ENCODE measurements around the gene SETBP1.

Gene SETBP1

DNA sequence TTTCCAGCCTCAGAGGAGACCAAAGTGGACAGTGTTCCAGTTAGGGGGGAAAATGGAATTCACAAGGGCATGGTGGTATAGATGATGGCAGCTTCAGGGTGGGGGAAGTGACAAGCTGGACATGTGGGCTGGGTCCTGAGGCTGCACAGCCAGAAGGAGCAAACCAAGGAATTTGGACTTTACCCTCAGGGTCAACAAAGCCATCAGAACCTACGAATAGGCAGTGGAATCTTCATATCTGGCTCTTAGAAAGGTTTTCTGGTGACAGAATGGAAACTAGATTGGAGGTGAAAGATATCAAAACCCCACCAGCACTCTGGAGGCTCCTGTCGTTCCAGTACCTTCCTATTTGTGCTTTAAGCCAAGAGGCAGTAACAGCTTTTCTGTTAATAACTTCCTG is 127.1 kb downstream of the SETBP1 start:
- H3K27me3 ChIP-seq (replicated peaks; ENCODE audit: control insufficient read depth, insufficient read depth, low read length): no peaks in the 10 kb centered on the region
- peaks cover 4% of the 10 kb centered on the region for H3K36me3 ChIP-seq (ENCODE audit: control insufficient read depth, insufficient read depth, low read length, severe bottlenecking)
- no peak overlapping the region for H3K4me3 ChIP-seq (ENCODE audit: low read length)
- no peak for DNase-seq (ENCODE audit: low read depth)
- H3K9ac ChIP-seq (ENCODE audit: low read length): no peak overlapping the region
- H3K4me1 ChIP-seq (ENCODE audit: control insufficient read depth, insufficient read depth, low read length): peaks cover 21% of the 10 kb centered on the region
- no peaks in the 10 kb centered on the region for H3K9me3 ChIP-seq (ENCODE audit: control insufficient read depth, low read length)

DNA sequence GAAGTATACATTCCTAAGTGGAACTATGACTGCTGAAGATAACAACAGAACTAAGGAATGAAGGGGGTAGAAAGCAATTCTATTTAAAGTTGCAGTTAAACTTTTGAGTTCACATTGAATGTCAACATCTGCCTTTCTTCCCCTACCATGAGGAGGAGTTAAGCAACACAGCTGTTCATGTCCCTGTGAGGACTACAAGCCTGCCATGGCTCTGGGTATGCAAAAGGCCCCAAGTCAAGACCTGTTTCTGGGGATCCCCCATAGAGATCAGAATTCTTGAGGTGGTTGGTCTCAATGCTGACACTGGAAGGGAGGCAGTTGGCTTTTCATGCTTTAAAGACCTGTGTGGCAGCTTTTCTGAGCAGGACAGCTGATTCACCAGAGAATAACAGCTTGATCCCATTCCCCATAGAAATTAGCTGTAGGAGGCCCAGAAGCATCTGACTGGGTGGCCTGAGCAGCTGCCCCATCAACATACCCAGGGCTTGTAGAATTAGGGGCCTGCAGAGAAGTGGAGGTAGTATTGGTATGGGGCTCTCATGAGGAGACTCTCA is 131.0 kb downstream of the SETBP1 start:
- H3K36me3 ChIP-seq (ENCODE audit: control insufficient read depth, insufficient read depth, low read length, severe bottlenecking): peaks cover 4% of the 10 kb centered on the region
- no peak for DNase-seq (ENCODE audit: low read depth)
- no peaks in the 10 kb centered on the region for H3K9me3 ChIP-seq (ENCODE audit: control insufficient read depth, low read length)
- no peak overlapping the region for H3K9ac ChIP-seq (ENCODE audit: low read length)
- H3K27me3 ChIP-seq (replicated peaks; ENCODE audit: control insufficient read depth, insufficient read depth, low read length): no peaks in the 10 kb centered on the region
- no peaks in the 10 kb centered on the region for H3K4me1 ChIP-seq (ENCODE audit: control insufficient read depth, insufficient read depth, low read length)
- H3K4me3 ChIP-seq (ENCODE audit: low read length): no peak overlapping the region

DNA sequence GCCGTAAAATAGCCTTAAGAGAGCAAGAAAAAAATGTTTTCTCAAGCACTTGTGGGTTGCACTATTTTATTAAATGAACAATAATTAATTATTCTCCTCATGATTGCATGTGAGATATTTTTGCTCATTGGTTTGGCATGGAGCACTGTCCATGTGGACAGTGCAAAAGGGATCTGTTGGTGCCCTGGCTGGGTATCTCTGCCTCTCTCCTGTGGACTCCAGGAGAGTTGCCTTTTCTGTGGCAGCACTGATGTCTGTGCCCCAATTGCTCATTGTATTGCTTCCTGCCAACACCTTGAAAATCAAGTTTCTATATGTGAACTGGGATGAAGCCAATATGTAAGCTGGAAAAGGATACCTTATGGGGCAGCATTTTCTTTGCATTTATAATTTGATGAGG is 131.7 kb downstream of the SETBP1 start:
- Histone ChIP-seq H3K4me3 (ENCODE audit: low read length) (no peak overlapping the region), H3K27me3 (replicated peaks; ENCODE audit: control insufficient read depth, insufficient read depth, low read length) (no peaks in the 10 kb centered on the region), H3K4me1 (ENCODE audit: control insufficient read depth, insufficient read depth, low read length) (no peaks in the 10 kb centered on the region), H3K9ac (ENCODE audit: low read length) (no peak overlapping the region), H3K9me3 (ENCODE audit: control insufficient read depth, low read length) (no peaks in the 10 kb centered on the region), H3K36me3 (ENCODE audit: control insufficient read depth, insufficient read depth, low read length, severe bottlenecking) (peaks cover 4% of the 10 kb centered on the region)
- DNase-seq (ENCODE audit: low read depth): no peak

DNA sequence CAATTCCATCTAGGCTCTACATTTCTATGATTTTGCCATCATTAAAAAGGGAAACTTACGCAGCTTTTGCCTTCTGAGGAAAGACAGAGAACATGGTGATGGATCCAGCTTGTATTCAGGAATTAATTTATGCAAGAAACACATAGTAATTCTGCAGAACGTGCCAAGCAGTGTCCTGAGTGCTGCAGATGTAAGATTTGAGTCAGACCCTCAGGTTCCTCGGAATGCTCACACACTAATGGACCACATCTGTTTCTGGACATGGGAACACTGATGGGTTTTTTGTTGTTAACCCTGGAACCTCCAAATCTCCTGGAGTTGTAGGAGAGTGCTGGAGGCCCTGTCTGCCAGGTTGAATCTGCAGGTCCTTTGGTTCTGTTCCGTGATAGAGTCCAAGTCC is 132.9 kb downstream of the SETBP1 start:
- Histone ChIP-seq H3K9me3 (ENCODE audit: control insufficient read depth, low read length) (no peaks in the 10 kb centered on the region), H3K27me3 (replicated peaks; ENCODE audit: control insufficient read depth, insufficient read depth, low read length) (no peaks in the 10 kb centered on the region), H3K4me3 (ENCODE audit: low read length) (no peak overlapping the region), H3K9ac (ENCODE audit: low read length) (no peak overlapping the region), H3K4me1 (ENCODE audit: control insufficient read depth, insufficient read depth, low read length) (no peaks in the 10 kb centered on the region), H3K36me3 (ENCODE audit: control insufficient read depth, insufficient read depth, low read length, severe bottlenecking) (peaks cover 8% of the 10 kb centered on the region)
- no peak for DNase-seq (ENCODE audit: low read depth)

DNA sequence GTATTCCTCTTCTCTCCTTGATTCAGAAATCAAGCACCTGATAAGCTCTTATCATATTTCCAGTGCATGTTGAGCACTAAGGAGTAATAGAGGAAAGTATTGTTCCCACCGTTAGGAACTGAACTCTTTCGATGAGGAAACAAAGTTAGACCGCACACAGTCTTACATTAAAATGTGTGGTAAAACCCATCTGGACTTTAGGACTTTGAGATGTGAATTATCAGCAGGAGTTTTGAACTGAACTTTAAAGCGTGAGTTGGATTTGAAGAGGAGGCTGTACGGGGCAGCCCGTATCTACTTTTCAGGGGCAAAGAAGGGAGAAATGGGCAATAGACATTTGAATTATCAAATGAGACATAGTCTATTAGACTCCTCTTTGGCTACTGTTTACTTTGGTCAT is 134.4 kb downstream of the SETBP1 start:
- Histone ChIP-seq H3K36me3 (ENCODE audit: control insufficient read depth, insufficient read depth, low read length, severe bottlenecking) (peaks cover 8% of the 10 kb centered on the region), H3K27me3 (replicated peaks; ENCODE audit: control insufficient read depth, insufficient read depth, low read length) (no peaks in the 10 kb centered on the region), H3K4me3 (ENCODE audit: low read length) (no peak overlapping the region), H3K9ac (ENCODE audit: low read length) (no peak overlapping the region), H3K4me1 (ENCODE audit: control insufficient read depth, insufficient read depth, low read length) (no peaks in the 10 kb centered on the region), H3K9me3 (ENCODE audit: control insufficient read depth, low read length) (no peaks in the 10 kb centered on the region)
- DNase-seq (ENCODE audit: low read depth): no peak

DNA sequence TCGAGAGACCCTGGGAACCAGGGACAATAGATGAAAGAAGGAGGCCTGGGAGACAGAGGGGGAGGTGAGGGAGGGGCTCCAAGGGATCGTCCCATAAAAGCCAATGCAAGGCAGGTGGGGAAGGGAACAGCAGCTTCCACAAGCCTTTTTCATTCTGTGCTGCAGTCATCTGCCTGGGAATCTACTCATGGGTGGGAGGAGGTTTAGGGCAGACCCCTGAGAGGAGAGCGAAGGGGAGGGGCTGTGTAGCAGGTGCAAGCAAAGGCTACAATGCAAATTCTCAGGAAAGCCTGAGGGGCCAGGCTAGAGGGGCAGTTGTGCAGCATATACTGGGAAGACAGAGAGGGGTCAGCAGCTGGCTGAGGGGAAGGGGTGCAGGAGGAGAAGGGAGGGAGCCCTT is 135.4 kb downstream of the SETBP1 start:
- no peak overlapping the region for H3K9ac ChIP-seq (ENCODE audit: low read length)
- H3K27me3 ChIP-seq (replicated peaks; ENCODE audit: control insufficient read depth, insufficient read depth, low read length): no peaks in the 10 kb centered on the region
- no peak for DNase-seq (ENCODE audit: low read depth)
- peaks cover 8% of the 10 kb centered on the region for H3K36me3 ChIP-seq (ENCODE audit: control insufficient read depth, insufficient read depth, low read length, severe bottlenecking)
- H3K9me3 ChIP-seq (ENCODE audit: control insufficient read depth, low read length): no peaks in the 10 kb centered on the region
- no peaks in the 10 kb centered on the region for H3K4me1 ChIP-seq (ENCODE audit: control insufficient read depth, insufficient read depth, low read length)
- no peak overlapping the region for H3K4me3 ChIP-seq (ENCODE audit: low read length)

DNA sequence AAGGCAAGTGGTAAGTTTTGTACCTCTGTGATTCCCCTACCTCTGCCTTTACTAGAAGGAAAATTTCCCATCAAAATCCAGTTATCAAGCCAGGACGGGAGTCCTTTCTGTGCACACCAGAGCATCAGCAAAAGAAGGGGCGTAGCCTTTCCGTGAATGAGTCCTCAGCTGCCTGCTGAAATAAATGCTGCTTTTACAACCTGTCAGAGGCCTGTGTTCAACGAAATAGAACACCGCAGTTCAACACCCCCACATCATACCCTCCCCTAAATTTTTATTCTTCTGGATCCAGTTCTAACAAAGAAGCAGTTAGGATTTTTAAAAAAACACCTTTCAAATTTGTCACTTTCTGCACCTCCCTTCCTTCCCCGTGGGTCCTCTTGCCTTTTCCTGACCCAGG is 135.8 kb downstream of the SETBP1 start:
- Histone ChIP-seq H3K9me3 (ENCODE audit: control insufficient read depth, low read length) (no peaks in the 10 kb centered on the region), H3K9ac (ENCODE audit: low read length) (no peak overlapping the region), H3K36me3 (ENCODE audit: control insufficient read depth, insufficient read depth, low read length, severe bottlenecking) (peaks cover 7% of the 10 kb centered on the region), H3K4me1 (ENCODE audit: control insufficient read depth, insufficient read depth, low read length) (no peaks in the 10 kb centered on the region), H3K27me3 (replicated peaks; ENCODE audit: control insufficient read depth, insufficient read depth, low read length) (no peaks in the 10 kb centered on the region), H3K4me3 (ENCODE audit: low read length) (no peak overlapping the region)
- DNase-seq (ENCODE audit: low read depth): no peak

DNA sequence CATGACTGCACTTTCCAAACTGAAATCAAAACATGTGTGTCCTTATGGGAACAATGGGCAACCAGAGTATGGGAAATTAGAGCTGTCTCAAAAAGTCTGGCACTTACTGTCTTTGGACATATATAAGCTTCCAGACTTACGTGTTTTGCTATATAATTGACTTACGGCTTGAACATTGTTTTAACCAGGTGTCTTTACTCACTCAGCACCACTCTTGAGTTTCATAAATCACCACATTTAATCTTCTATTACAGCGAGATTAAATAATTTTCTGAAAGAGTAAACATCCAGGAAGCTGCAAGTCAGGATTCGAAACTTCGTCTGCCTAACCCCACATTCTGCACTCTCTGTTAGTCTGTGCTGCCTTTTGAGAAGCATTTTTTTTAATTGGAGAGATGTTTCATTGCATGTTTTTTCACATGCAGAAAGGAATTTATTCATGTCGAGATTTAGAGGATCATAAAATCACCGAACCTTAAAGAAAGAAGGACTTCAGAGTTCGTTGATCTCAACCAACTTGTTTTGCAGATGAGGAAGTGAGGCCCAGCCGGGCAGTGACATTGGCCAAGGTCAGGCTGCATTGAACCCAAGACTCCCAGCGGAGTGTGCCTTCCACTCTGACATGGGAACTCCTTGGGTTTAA is 137.3 kb downstream of the SETBP1 start:
- no peak overlapping the region for H3K9ac ChIP-seq (ENCODE audit: low read length)
- DNase-seq (ENCODE audit: low read depth): no peak
- H3K27me3 ChIP-seq (replicated peaks; ENCODE audit: control insufficient read depth, insufficient read depth, low read length): no peaks in the 10 kb centered on the region
- no peaks in the 10 kb centered on the region for H3K4me1 ChIP-seq (ENCODE audit: control insufficient read depth, insufficient read depth, low read length)
- H3K9me3 ChIP-seq (ENCODE audit: control insufficient read depth, low read length): no peaks in the 10 kb centered on the region
- no peak overlapping the region for H3K4me3 ChIP-seq (ENCODE audit: low read length)
- peaks cover 4% of the 10 kb centered on the region for H3K36me3 ChIP-seq (ENCODE audit: control insufficient read depth, insufficient read depth, low read length, severe bottlenecking)

DNA sequence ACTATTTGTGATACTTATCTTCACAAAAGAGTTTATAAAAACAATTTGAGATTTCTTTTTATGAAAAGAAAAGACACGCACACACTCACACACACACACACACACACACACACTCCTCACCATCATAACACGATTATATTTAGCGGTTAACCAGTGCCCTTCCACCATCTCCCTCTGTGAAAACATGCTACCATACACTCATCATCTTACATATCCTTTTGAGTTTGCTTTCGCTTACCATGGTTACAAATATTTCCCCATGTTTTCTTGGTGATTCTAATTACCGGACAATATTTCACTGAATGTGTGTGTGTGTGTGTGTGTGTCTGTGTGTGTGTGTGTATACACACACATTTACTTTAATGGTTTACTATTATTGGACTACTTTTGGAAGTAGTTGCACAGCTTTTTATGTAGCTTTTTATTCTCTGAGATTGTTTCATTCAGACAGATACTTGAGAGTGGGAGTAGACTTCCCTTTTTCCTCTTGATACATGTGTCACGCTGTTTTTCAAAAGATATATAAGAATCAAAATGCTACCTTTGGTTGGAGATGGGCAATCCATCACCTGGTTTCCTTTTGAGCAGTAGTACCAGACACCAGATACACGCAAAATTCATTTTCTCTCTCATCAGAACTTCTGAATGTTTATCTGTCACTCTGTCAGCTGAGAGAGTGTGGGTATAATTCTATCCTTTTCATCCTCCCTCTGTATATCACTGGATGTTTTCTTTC is 138.1 kb downstream of the SETBP1 start:
- H3K4me3 ChIP-seq (ENCODE audit: low read length): no peak overlapping the region
- H3K27me3 ChIP-seq (replicated peaks; ENCODE audit: control insufficient read depth, insufficient read depth, low read length): no peaks in the 10 kb centered on the region
- DNase-seq (ENCODE audit: low read depth): no peak
- no peaks in the 10 kb centered on the region for H3K9me3 ChIP-seq (ENCODE audit: control insufficient read depth, low read length)
- H3K4me1 ChIP-seq (ENCODE audit: control insufficient read depth, insufficient read depth, low read length): peaks cover under 1% of the 10 kb centered on the region
- H3K9ac ChIP-seq (ENCODE audit: low read length): no peak overlapping the region
- peaks cover 4% of the 10 kb centered on the region for H3K36me3 ChIP-seq (ENCODE audit: control insufficient read depth, insufficient read depth, low read length, severe bottlenecking)

DNA sequence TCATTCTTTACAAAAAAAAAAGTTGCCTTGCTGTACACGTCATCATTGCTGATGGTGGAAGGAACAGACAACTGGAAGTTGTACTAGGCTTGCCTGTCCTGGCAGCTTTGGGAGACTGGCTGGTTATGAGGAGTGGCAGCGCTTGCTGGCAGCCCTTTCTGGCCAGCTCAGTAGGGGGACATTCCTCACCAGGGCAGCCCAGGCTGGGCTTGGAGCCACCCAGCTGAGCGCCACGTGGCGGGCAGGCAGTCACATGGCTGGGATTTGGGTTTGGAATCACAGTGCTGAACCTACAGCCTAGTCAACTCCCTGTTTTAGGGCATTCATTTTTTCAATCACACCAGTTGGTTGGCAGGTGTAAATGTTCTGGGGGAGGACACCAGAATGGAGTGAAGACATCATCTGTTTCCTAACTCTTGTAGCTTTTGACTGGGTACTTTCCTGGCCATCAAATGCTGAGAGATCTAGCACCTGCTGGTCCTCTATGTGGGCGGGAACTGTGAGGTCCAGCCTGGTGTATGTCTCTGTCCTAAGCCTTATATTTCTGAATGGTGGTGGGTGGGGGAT is 139.3 kb downstream of the SETBP1 start:
- DNase-seq (ENCODE audit: low read depth): no peak
- no peak overlapping the region for H3K4me3 ChIP-seq (ENCODE audit: low read length)
- H3K36me3 ChIP-seq (ENCODE audit: control insufficient read depth, insufficient read depth, low read length, severe bottlenecking): peaks cover 4% of the 10 kb centered on the region
- H3K9ac ChIP-seq (ENCODE audit: low read length): no peak overlapping the region
- H3K27me3 ChIP-seq (replicated peaks; ENCODE audit: control insufficient read depth, insufficient read depth, low read length): no peaks in the 10 kb centered on the region
- no peaks in the 10 kb centered on the region for H3K9me3 ChIP-seq (ENCODE audit: control insufficient read depth, low read length)
- H3K4me1 ChIP-seq (ENCODE audit: control insufficient read depth, insufficient read depth, low read length): peaks cover 5% of the 10 kb centered on the region

DNA sequence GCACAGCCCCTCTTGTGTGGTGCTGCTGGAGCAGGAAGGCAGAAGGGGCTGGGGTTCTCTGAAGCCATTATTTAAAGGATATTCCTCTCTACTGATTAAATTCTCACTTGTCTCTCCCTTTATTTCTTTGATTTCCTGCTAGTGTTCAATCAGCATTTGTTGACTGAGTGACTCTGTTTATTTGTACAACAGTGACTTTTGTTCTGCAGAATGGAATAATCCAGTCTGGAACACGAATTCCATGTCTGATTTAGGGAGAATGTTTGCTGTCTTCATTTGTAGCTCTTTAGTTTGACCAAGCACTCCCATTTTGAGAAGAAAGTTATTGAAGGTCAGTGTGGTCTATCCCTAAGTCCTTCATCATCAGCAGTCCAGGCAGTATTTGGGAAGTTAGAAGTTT is 141.2 kb downstream of the SETBP1 start:
- H3K4me1 ChIP-seq (ENCODE audit: control insufficient read depth, insufficient read depth, low read length): peaks cover 14% of the 10 kb centered on the region
- no peak overlapping the region for H3K9ac ChIP-seq (ENCODE audit: low read length)

More for the DNA sequence above, 141.2 kb downstream of the SETBP1 start:
- Histone ChIP-seq H3K9me3 (ENCODE audit: control insufficient read depth, low read length) (no peaks in the 10 kb centered on the region), H3K27me3 (replicated peaks; ENCODE audit: control insufficient read depth, insufficient read depth, low read length) (no peaks in the 10 kb centered on the region), H3K36me3 (ENCODE audit: control insufficient read depth, insufficient read depth, low read length, severe bottlenecking) (peaks cover 4% of the 10 kb centered on the region), H3K4me3 (ENCODE audit: low read length) (no peak overlapping the region)
- DNase-seq (ENCODE audit: low read depth): no peak

Data from adipocyte (in vitro differentiated cells).